Skin of body (tissue), 2 donors: ENCODE data around the gene KCNK4. TPM values are rescaled to one million over a fixed set of nuclear protein-coding genes. Genes with fewer than 3 reads are reported as not detected.
A peak's percentile ranks its signal among the peaks of the same experiment; 100 is the strongest.

ENCODE experiments used
- DNase-seq: peaks from one replicate; lab custom pipeline; 2025; lab: John Stamatoyannopoulos, UW
- total RNA-seq: library from RNA; depleted of rRNA; stranded (reverse); fragments of >200 nt; gene quantifications from one replicate; pipeline ENCODE4 v1.2.3, GENCODE V29; 2014

KCNK4 gene
- total RNA-seq, 1 donor from 2014 or later, result not detected

GRCh38 chr11:64268025-64268892 is 22.8 kb upstream of the KCNK4 start:
- DNase-seq, result no peak

- peak; percentile 51 for DNase-seq
These were observed 22.1 kb upstream of the KCNK4 start for GRCh38 chr11:64268893-64269539.

- DNase-seq, result peak; percentile 99
These were observed 21.4 kb upstream of the KCNK4 start for GRCh38 chr11:64269540-64270220.

GRCh38 chr11:64275031-64275800 is 15.9 kb upstream of the KCNK4 start:
- no peak for DNase-seq

- no peak for DNase-seq
These were observed 15.3 kb upstream of the KCNK4 start for GRCh38 chr11:64275841-64276240.

- no peak for DNase-seq
These were observed 14.3 kb upstream of the KCNK4 start for GRCh38 chr11:64276653-64277431.

GRCh38 chr11:64278576-64279190 is 12.4 kb upstream of the KCNK4 start:
- DNase-seq, result no peak

- DNase-seq, result no peak
These were observed 8.9 kb upstream of the KCNK4 start for GRCh38 chr11:64281957-64282770.

GRCh38 chr11:64283092-64283491 is 8.0 kb upstream of the KCNK4 start:
- no peak for DNase-seq

GRCh38 chr11:64284048-64284961 is 6.8 kb upstream of the KCNK4 start, which contains the start of gene BAD:
Gene BAD (minus strand): TSS chr11:64284665. CDS start chr11:64284368, 297 bp downstream.
- peak; percentile 93 for DNase-seq

GRCh38 chr11:64284962-64285884 is 5.9 kb upstream of the KCNK4 start, which contains the start of gene GPR137:
Gene GPR137 (plus strand): TSS chr11:64285848. CDS start chr11:64286525, 677 bp downstream.
- DNase-seq, result peak; percentile 86

- no peak for DNase-seq
These were observed 5.0 kb upstream of the KCNK4 start for GRCh38 chr11:64285885-64286800.

GRCh38 chr11:64286801-64287159 is 4.3 kb upstream of the KCNK4 start:
- DNase-seq, result no peak

GRCh38 chr11:64287676-64288352 is 3.3 kb upstream of the KCNK4 start:
- DNase-seq, result no peak

GRCh38 chr11:64288353-64288750 is 2.8 kb upstream of the KCNK4 start:
- no peak for DNase-seq
